GM18502 (cell line): ENCODE data around the gene SYK.

Experiments used
- ATAC-seq: cut with Tn5 transposase; IDR thresholded peaks from one replicate; pipeline ENCODE4 v1.9.1; 2021; ENCODE audit warnings: mild to moderate bottlenecking; ENCODE audit not compliant: unreplicated experiment, poor library complexity

The SYK gene

DNA sequence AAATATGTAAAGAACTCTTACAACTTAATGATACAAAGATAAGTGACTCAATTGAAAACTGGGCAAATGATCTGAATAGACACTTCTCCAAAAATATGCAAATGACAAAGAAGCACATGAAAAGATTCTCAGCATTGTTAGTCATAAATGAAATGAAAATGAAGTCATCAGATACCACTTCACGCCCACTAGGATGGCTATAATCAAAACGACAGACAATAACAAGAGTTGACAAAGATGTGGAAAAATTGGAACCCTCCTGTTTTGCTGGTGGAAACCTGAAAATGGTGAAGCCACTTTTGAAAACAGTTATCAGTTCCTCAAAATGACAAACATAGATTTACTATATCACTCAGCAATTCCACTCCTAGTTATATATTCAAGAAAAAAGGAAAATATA is 7.9 kb upstream of the SYK start:
- ATAC-seq = no peak

GRCh38 chr9:90795084-90795483 is 6.5 kb upstream of the SYK start:
- ATAC-seq = no peak

GRCh38 chr9:90795871-90796317 is 5.7 kb upstream of the SYK start:
- peak; percentile 35 for ATAC-seq

GRCh38 chr9:90799271-90799852 is 2.3 kb upstream of the SYK start:
- ATAC-seq = no peak

GRCh38 chr9:90801973-90802322 is 329 bp downstream of the SYK start:
- peak; percentile 15 for ATAC-seq

GRCh38 chr9:90802386-90802985 is 867 bp downstream of the SYK start:
- ATAC-seq = no peak

GRCh38 chr9:90803860-90804593 is 2.4 kb downstream of the SYK start:
- ATAC-seq = no peak

- no peak for ATAC-seq
These were observed 3.7 kb downstream of the SYK start for GRCh38 chr9:90805006-90805996.

- no peak for ATAC-seq
These were observed 5.4 kb downstream of the SYK start for GRCh38 chr9:90807006-90807405.

DNA sequence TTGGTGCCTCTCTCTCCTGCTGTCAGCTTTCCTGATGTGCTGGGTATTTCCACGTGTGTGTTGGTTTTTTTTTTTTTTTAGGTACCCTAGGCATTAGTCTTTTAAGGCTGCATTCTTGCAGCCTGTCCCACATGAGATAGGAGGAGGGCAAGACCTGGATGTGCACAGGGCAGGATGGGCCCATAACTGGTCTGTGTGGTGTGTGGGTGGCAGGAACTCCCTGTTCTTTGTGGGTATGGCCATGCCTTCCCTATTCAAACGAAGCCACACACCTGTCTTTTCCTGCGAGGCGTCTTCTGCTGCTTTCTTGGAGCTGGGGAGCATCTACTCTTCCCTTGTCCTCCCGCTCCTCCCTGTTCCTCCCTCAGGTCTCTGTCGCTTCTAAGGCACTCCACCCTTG is 6.8 kb downstream of the SYK start:
- no peak for ATAC-seq

GRCh38 chr9:90808890-90809685 is 7.5 kb downstream of the SYK start:
- no peak for ATAC-seq

DNA sequence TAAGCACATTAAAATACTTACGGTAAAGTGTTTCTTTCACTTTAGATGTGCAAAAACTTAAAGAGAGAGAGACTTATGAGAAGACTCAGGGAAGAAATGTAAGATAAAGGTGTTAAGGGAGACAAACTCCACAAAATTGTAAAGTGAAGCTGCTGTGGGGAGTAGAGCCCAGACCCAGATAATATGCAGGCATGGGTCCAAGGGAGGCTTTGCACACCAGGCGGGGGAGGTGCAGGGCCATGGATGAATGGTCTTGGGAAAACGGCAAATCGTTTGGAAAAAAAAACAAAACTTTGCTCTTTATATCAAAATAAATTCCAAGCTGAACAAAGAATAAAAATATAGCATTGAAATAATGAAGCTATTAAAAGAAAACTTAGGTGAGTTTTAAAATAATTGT is 9.1 kb downstream of the SYK start:
- no peak for ATAC-seq

DNA sequence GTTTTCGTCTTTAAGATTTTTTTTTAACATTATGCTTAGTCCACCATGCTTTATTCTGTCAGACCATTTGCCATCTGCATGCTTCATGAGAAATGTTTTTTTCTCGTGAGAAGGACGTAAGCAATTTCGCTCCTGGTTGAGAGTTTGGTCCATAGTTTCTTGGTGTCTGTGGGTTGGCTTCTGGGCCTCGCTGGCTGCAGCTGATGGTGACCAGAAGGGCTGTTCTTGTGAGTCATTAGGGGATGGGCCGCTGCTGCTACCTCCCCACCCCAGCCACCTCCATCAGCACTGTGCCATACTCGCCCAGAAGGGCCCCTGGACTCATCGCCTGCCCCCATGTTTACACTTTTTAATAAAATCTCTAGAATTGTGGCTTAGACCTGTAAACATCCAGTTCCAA is 11.4 kb downstream of the SYK start:
- ATAC-seq = no peak

- ATAC-seq = no peak
These were observed 11.9 kb downstream of the SYK start for GRCh38 chr9:90813523-90813922.

DNA sequence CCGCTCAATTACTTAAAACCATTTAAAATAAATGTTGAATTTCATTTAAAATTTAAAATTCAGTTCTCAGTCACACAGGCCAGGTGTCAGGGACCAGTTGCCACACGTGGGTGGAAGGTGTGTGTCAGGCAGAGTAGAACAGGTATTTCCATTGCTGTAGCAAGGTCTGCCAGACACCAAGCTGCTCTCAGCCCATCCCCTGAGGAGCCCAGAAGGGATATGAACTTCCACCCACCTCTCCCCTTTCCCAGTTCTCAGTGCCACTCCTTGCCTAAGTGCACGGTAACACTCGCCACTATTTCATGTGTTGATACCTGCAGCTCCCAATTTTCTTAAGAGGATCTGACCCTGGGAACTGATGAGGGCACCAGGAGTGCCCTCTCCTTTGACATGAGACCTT is 12.7 kb downstream of the SYK start:
- no peak for ATAC-seq

DNA sequence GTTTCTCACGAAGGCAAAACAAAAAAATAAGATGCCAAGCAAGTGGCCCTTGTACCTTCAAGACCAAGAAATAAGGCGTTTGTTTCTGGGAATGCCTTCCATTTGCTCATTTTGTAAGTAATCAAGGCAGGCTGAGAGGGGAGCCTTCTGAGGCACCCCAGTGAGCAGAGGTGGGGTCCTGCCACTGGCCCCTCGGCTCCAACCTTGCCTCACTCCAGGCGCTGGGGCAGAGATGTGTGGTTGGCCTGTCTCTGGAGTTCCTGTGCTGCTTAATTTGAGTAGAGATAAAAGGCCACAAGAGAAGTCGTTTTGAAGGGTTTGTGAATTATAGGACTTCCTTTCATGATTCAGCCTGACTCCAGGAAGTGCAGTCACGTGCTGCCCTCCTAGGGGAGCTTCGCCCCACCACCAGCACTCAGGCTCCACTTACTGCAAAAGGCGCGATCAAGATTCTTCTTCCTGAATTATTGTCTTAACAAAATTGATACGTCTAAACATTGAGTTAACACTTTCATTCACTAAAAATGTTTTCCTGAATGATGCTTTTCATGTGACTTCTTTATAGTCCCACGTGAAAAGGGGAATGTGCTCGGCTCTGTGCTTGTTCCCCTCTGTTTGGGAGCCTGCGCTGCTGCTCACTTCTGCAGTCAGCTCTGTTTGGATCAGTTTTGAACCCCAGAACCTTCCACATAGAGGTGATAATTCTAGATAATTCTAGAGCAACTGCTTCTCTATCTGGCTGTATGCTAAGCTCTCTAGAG is 13.7 kb downstream of the SYK start:
- no peak for ATAC-seq

DNA sequence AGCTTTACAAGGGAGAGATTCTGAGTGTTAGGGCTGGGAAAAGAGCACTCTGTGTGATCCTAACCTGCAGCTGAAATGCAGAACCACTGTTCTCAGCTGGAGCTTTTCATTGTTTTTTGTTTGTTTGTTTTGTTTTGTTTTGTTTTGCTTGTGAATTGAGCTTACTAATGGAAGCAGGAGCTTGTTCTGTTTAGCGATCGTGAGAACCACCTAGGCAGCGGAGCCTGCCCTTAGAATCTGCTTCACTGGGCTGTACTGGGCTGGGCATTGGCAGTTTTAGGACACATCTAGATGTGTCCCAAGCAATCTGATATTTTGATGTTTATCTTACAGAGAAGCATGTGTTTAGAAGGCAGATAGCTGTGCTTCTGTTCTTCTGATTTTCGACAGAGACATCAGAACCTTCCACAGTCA is 14.3 kb downstream of the SYK start:
- ATAC-seq = no peak

GRCh38 chr9:90816690-90817089 is 15.1 kb downstream of the SYK start:
- no peak for ATAC-seq

GRCh38 chr9:90818279-90818678 is 16.7 kb downstream of the SYK start:
- ATAC-seq = no peak
